GM21529 (cell line): ENCODE measurements around the gene ANKRD22.
"Not testable (repeated sequence)": the region's sequence is repeated elsewhere in the genome, so short reads cannot be mapped to it uniquely, and the experiment has no call there.

Experiments
- ATAC-seq: cut with Tn5 transposase; IDR thresholded peaks from one replicate; pipeline ENCODE4 v1.9.1; 2021; ENCODE audit not compliant: unreplicated experiment

Gene ANKRD22

GRCh38 chr10:88851706-88852105 is at the start of gene ANKRD22:
Gene ANKRD22, minus strand, starts transcription at chr10:88851844. Its CDS starts 237 bp downstream, at chr10:88851607.
- no peak for ATAC-seq

- ATAC-seq = no peak
These were observed 48.2 kb upstream of the ANKRD22 start for GRCh38 chr10:88899886-88900285.

GRCh38 chr10:88898727-88899126 is 47.1 kb upstream of the ANKRD22 start:
- ATAC-seq = no peak

- no peak for ATAC-seq
These were observed 45.6 kb upstream of the ANKRD22 start for GRCh38 chr10:88896994-88897853.

- ATAC-seq = no peak
These were observed 44.8 kb upstream of the ANKRD22 start for GRCh38 chr10:88896372-88896993.

- ATAC-seq = no peak
These were observed 43.6 kb upstream of the ANKRD22 start for GRCh38 chr10:88895250-88895649.

GRCh38 chr10:88893611-88894010 is 42.0 kb upstream of the ANKRD22 start:
- no peak for ATAC-seq

- ATAC-seq = no peak
These were observed 40.8 kb upstream of the ANKRD22 start for GRCh38 chr10:88892222-88892967.

- ATAC-seq = no peak
These were observed 39.2 kb upstream of the ANKRD22 start for GRCh38 chr10:88890681-88891381.

GRCh38 chr10:88889559-88890337 is 38.1 kb upstream of the ANKRD22 start:
- peak; percentile 69 for ATAC-seq

- ATAC-seq = no peak
These were observed 37.3 kb upstream of the ANKRD22 start for GRCh38 chr10:88888810-88889445.

- peak; percentile 59 for ATAC-seq
These were observed 34.9 kb upstream of the ANKRD22 start for GRCh38 chr10:88886557-88886956.

- ATAC-seq = no peak
These were observed 31.8 kb upstream of the ANKRD22 start for GRCh38 chr10:88883448-88883809.

GRCh38 chr10:88882646-88883447 is 31.2 kb upstream of the ANKRD22 start:
- not testable (repeated sequence) for ATAC-seq

- ATAC-seq = no peak
These were observed 30.4 kb upstream of the ANKRD22 start for GRCh38 chr10:88881922-88882645.

- no peak for ATAC-seq
These were observed 29.7 kb upstream of the ANKRD22 start for GRCh38 chr10:88881320-88881719.

GRCh38 chr10:88880282-88881076 is 28.8 kb upstream of the ANKRD22 start:
- peak; percentile 61 for ATAC-seq
